IMR-90 (cell line): ENCODE data around the gene SKAP1. TPM values are rescaled to one million over a fixed set of nuclear protein-coding genes. Genes with fewer than 3 reads are reported as not detected.

Experiments
- ATAC-seq: fragments of 200-7000 bp; cut with Tn5 transposase; 2 replicates; pipeline ENCODE4 v1.9.1; 2020; ENCODE audit warnings: low read depth, mild to moderate bottlenecking, moderate library complexity
- BruUV-seq: library from RNA; stranded (reverse); fragments of 400-500 nt; replicated peaks from 2 replicates; lab custom pipeline; 2021; lab: Mats Ljungman, UMichigan
- CTCF ChIA-PET: fragments of 300-600 bp; formaldehyde crosslinking; extraction: SDS; loops from one replicate; lab custom pipeline; 2021; ENCODE audit warnings: antibody characterized with exemption; lab: Yijun Ruan, JAX
- POLR2A ChIA-PET: fragments of 300-600 bp; sonication (Branson Sonifier 250); formaldehyde crosslinking; loops from one replicate; lab custom pipeline; 2022; ENCODE audit warnings: antibody characterized with exemption; ENCODE audit not compliant: unreplicated experiment; lab: Charles Lee
- DNase-seq: peaks from one replicate; pipeline ENCODE4 v3.0.0; 2013
- H2AFZ ChIP-seq: replicated peaks from 2 replicates; pipeline ENCODE3; 2013; ENCODE audit warnings: low read length, mild to moderate bottlenecking; ENCODE audit not compliant: poor library complexity
- H2AK5ac ChIP-seq: 2 replicates; pipeline ENCODE4 v1.6.1; 2013; ENCODE audit warnings: low read depth, low read length, inconsistent platforms
- H2AK9ac ChIP-seq: replicated peaks from 2 replicates; pipeline ENCODE3; 2013; ENCODE audit warnings: mild to moderate bottlenecking, low read depth, low read length, moderate library complexity; ENCODE audit not compliant: poor library complexity
- H2BK120ac ChIP-seq: 2 replicates; pipeline ENCODE4 v1.6.1; 2013; ENCODE audit warnings: low read depth, low read length, inconsistent platforms
- H2BK15ac ChIP-seq: 3 replicates; pipeline ENCODE4 v1.6.1; 2013; ENCODE audit warnings: low read depth, low read length, inconsistent platforms
- H2BK20ac ChIP-seq: 2 replicates; pipeline ENCODE4 v1.6.1; 2013; ENCODE audit warnings: low read depth, mild to moderate bottlenecking, inconsistent platforms, low read length, moderate library complexity
- H2BK5ac ChIP-seq: 2 replicates; pipeline ENCODE4 v1.6.1; 2013; ENCODE audit warnings: mild to moderate bottlenecking, low read depth, low read length, inconsistent platforms; ENCODE audit not compliant: poor library complexity, severe bottlenecking
- H3K14ac ChIP-seq: replicated peaks from 2 replicates; pipeline ENCODE4 v1.6.1; 2013; ENCODE audit warnings: low read depth, low read length, inconsistent platforms
- H3K18ac ChIP-seq: 2 replicates; pipeline ENCODE4 v1.6.1; 2013; ENCODE audit warnings: low read depth, low read length, control low read depth
- H3K23ac ChIP-seq: 2 replicates; pipeline ENCODE4 v1.6.1; 2013; ENCODE audit warnings: low read depth, low read length, inconsistent platforms
- H3K27ac ChIP-seq: 2 replicates; pipeline ENCODE4 v1.5.1; 2013; ENCODE audit warnings: mild to moderate bottlenecking, control low read depth, low read length; ENCODE audit not compliant: insufficient read depth
- H3K27me3 ChIP-seq: 2 replicates; pipeline ENCODE4 v1.6.1; 2013; ENCODE audit warnings: low read length; ENCODE audit not compliant: control insufficient read depth, insufficient read depth
- H3K36me3 ChIP-seq: 2 replicates; pipeline ENCODE4 v1.6.1; 2013; ENCODE audit warnings: low read length, mixed read lengths; ENCODE audit not compliant: control insufficient read depth, insufficient read depth
- H3K4ac ChIP-seq: 2 replicates; pipeline ENCODE4 v1.6.1; 2013; ENCODE audit warnings: low read depth, low read length, inconsistent platforms
- H3K4me1 ChIP-seq: 2 replicates; pipeline ENCODE4 v1.6.1; 2013; ENCODE audit warnings: low read length, mixed read lengths; ENCODE audit not compliant: control insufficient read depth, insufficient read depth
- H3K4me2 ChIP-seq: 2 replicates; pipeline ENCODE4 v1.6.1; 2013; ENCODE audit warnings: low read depth, mild to moderate bottlenecking, control low read depth, low read length, moderate library complexity
- H3K4me3 ChIP-seq: 2 replicates; pipeline ENCODE4 v1.5.1; 2013; ENCODE audit warnings: low read depth, mild to moderate bottlenecking, control low read depth, low read length, moderate library complexity; ENCODE audit not compliant: insufficient read depth
- H3K56ac ChIP-seq: 2 replicates; pipeline ENCODE4 v1.6.1; 2013; ENCODE audit warnings: low read length, inconsistent platforms; ENCODE audit not compliant: insufficient read depth; ENCODE audit errors: extremely low read depth
- H3K79me1 ChIP-seq, 2 experiments: 2 replicates each; pipeline ENCODE4 v1.6.1; 2013; ENCODE audit warnings: low read length in 2 of 2, inconsistent platforms in 1 of 2, low read depth in 1 of 2
- H3K9ac ChIP-seq: 2 replicates; pipeline ENCODE4 v1.6.1; 2013; ENCODE audit warnings: low read depth, low read length, control low read depth
- H3K9me1 ChIP-seq: 2 replicates; pipeline ENCODE4 v1.6.1; 2013; ENCODE audit warnings: low read length, inconsistent platforms; ENCODE audit not compliant: insufficient read depth
- H3K9me3 ChIP-seq: 2 replicates; pipeline ENCODE4 v1.6.1; 2013; ENCODE audit warnings: low read length; ENCODE audit not compliant: control insufficient read depth, insufficient read depth
- H4K20me1 ChIP-seq: 2 replicates; pipeline ENCODE4 v1.6.1; 2013; ENCODE audit warnings: low read length, inconsistent platforms; ENCODE audit not compliant: insufficient read depth
- H4K5ac ChIP-seq: 2 replicates; pipeline ENCODE4 v1.6.1; 2013; ENCODE audit warnings: mild to moderate bottlenecking, low read depth, low read length, control low read depth
- H4K8ac ChIP-seq, 2 experiments: 2 replicates each; pipeline ENCODE4 v1.6.1; 2013; ENCODE audit warnings: low read depth in 2 of 2, low read length in 2 of 2, control low read depth in 1 of 2, inconsistent platforms in 1 of 2
- H4K91ac ChIP-seq: 2 replicates; pipeline ENCODE4 v1.6.1; 2013; ENCODE audit warnings: low read depth, low read length, inconsistent platforms; ENCODE audit not compliant: insufficient read depth
- BHLHE40 ChIP-seq: fragments of 150-350 bp; IDR thresholded peaks from 2 replicates; pipeline ENCODE4 v1.6.1; 2016; ENCODE audit warnings: mild to moderate bottlenecking, low read depth, low read length
- CEBPB ChIP-seq: IDR thresholded peaks from 2 replicates; pipeline ENCODE4 v1.6.1; 2012; ENCODE audit warnings: low read depth, low read length, improper control_type of control experiment
- CHD1 ChIP-seq: IDR thresholded peaks from 2 replicates; pipeline ENCODE4 v1.6.1; 2012; ENCODE audit warnings: low read depth, low read length, improper control_type of control experiment
- FOS ChIP-seq: fragments of 150-350 bp; IDR thresholded peaks from 2 replicates; pipeline ENCODE4 v1.6.1; 2016; ENCODE audit warnings: low read depth, low read length
- MAFK ChIP-seq: IDR thresholded peaks from 2 replicates; pipeline ENCODE4 v1.6.1; 2012; ENCODE audit warnings: low read depth, low read length, improper control_type of control experiment
- MXI1 ChIP-seq: IDR thresholded peaks from 2 replicates; pipeline ENCODE4 v1.6.1; 2012; ENCODE audit warnings: low read depth, mild to moderate bottlenecking, low read length, moderate library complexity, borderline replicate concordance
- NFE2L2 ChIP-seq: fragments of 150-350 bp; IDR thresholded peaks from 2 replicates; pipeline ENCODE4 v1.6.1; 2016; ENCODE audit warnings: low read depth, mild to moderate bottlenecking, low read length
- POLR2A ChIP-seq: IDR thresholded peaks from 2 replicates; pipeline ENCODE4 v1.6.1; 2012; ENCODE audit warnings: mild to moderate bottlenecking, low read depth, low read length
- RAD21 ChIP-seq: IDR thresholded peaks from 2 replicates; pipeline ENCODE4 v1.6.1; 2012; ENCODE audit warnings: low read length, improper control_type of control experiment
- RFX5 ChIP-seq: IDR thresholded peaks from 2 replicates; pipeline ENCODE4 v1.8.0; 2012; ENCODE audit warnings: low read depth, mild to moderate bottlenecking, low read length, moderate library complexity
- SMC3 ChIP-seq: fragments of 150-350 bp; IDR thresholded peaks from 2 replicates; pipeline ENCODE4 v1.6.1; 2016; ENCODE audit warnings: low read depth, mild to moderate bottlenecking, antibody characterized with exemption, low read length, moderate library complexity
- USF2 ChIP-seq: fragments of 150-350 bp; IDR thresholded peaks from 2 replicates; pipeline ENCODE4 v1.6.1; 2017; ENCODE audit warnings: mild to moderate bottlenecking, antibody characterized with exemption, low read length, low read depth
- WGBS, 2 experiments: methylation state at CpG; one replicate each; pipeline versions ENCODE4 v1.1.5 to v1.1.7; 2013; ENCODE audit warnings: missing lambda C conversion rate in 2 of 2; ENCODE audit not compliant: insufficient read length in 1 of 2; ENCODE audit errors: extremely low coverage in 2 of 2; 5-methylcytosine and 5-hydroxymethylcytosine counted together
- dilution Hi-C: fragments of 300-500 bp; cut with HindIII; formaldehyde crosslinking; loops from one replicate; pipeline ENCODE4 v1.14.3; 2018; ENCODE audit warnings: low sequenced_read_pairs; ENCODE audit not compliant: unreplicated experiment
- in situ Hi-C: fragments of 300-500 bp; cut with MboI; formaldehyde crosslinking; loops from 3 replicates; pipeline ENCODE4 v1.14.3; 2019; ENCODE audit warnings: low sequenced_read_pairs, inconsistent platforms, mixed read lengths
- intact Hi-C: fragments of 100-400 bp; cut with micrococcal nuclease; formaldehyde crosslinking; loops from 2 replicates; pipeline ENCODE4 v1.10.0; 2022
- polyA plus RNA-seq, 3 experiments: library from polyadenylated mRNA; depleted of rRNA; stranded (reverse); fragments of >200 nt; gene quantifications; 2 replicates each; pipeline ENCODE4 v1.2.3, GENCODE V29; 2012; ENCODE audit warnings: low replicate concordance in 1 of 3
- total RNA-seq: library from RNA; depleted of rRNA; stranded (reverse); fragments of >200 nt; gene quantifications from 2 replicates; pipeline ENCODE4 v1.2.3, GENCODE V29; 2012

SKAP1 gene
- total and polyA plus RNA-seq, 2 of the 4 experiments (the other 2 are of a cell fraction), result not detected

- Histone ChIP-seq H3K4ac (no peak overlapping the region), H3K9me1 (peaks cover 11% of the 10 kb centered on the region; the same call in 1 of the 2 replicates), H3K27me3 (peaks cover 3% of the 10 kb centered on the region), H4K8ac (peak overlapping the region in 1 of 2 experiments; percentile 53; a peak in 1 of 4 replicates), H3K9me3 (no peaks in the 10 kb centered on the region), H3K9ac (no peak overlapping the region), H2AK5ac (no peak overlapping the region), H4K5ac (no peak overlapping the region), H4K91ac (no peak overlapping the region), H3K56ac (0 out of 2 replicates have a peak overlapping the region, but pooled peaks have one; percentile 29), H2AK9ac (no peak overlapping the region), H3K36me3 (no peaks in the 10 kb centered on the region), H3K4me2 (no peak overlapping the region; the same call in 1 of the 2 replicates), H2BK15ac (no peak overlapping the region), H2AFZ (no peak overlapping the region), H3K18ac (no peak overlapping the region), H3K4me1 (peaks cover 9% of the 10 kb centered on the region), H3K79me1 (no peaks in the 10 kb centered on the region), H2BK120ac (no peak overlapping the region), H3K14ac (no peak overlapping the region; the same call in 1 of the 2 replicates), H2BK20ac (no peak overlapping the region), H3K23ac (0 out of 2 replicates have a peak overlapping the region, but pooled peaks have one; percentile 60), H3K4me3 (no peak overlapping the region), H3K27ac (no peak overlapping the region), H4K20me1 (no peaks in the 10 kb centered on the region), H2BK5ac (no peak overlapping the region)
- TF ChIP-seq MAFK (no peak), POLR2A (no peak), BHLHE40 (no peak), RAD21 (no peak), MXI1 (no peak), RFX5 (no peak), FOS (no peak), NFE2L2 (no peak), CEBPB (no peak), USF2 (no peak), SMC3 (no peak), CHD1 (no peak)
- dilution Hi-C loops (no loop called here), in situ Hi-C loops (no loop called here), intact Hi-C loops (no loop called here)
- ATAC-seq (peak; percentile 49), DNase-seq (peak; percentile 42)
- POLR2A ChIA-PET, result no interaction called here
- WGBS, 2 experiments, result 0% methylated on average over 1 of the region's 1 CpG; no CpG with 5 or more reads in 1 of the 2 experiments
- CTCF ChIA-PET, result no interaction called here
- BruUV-seq, result no TSS peak
These were observed 188.9 kb downstream of the SKAP1 start for GRCh38 chr17:48241131-48241591.
